HEK293 (cell line): ENCODE data around the gene GARRE1.
A peak's percentile ranks its signal among the peaks of the same experiment; 100 is the strongest.

Experiments
- CTCF ChIA-PET: fragments of 350-600 bp; formaldehyde crosslinking; extraction: SDS; loops from one replicate; lab custom pipeline; 2021; ENCODE audit warnings: antibody characterized with exemption; lab: Yijun Ruan, JAX
- POLR2A ChIA-PET: fragments of 300-600 bp; formaldehyde crosslinking; extraction: SDS; loops from one replicate; lab custom pipeline; 2020; ENCODE audit warnings: antibody characterized with exemption, inconsistent platforms; lab: Yijun Ruan, JAX
- H3K27ac ChIP-seq: fragments of 200-500 bp; sonication (Bioruptor generic); 2 replicates; pipeline ENCODE4 v1.5.1; 2014; ENCODE audit warnings: low read depth, low read length, control low read depth, inconsistent platforms; ENCODE audit errors: extremely low read depth
- H3K36me3 ChIP-seq, 2 experiments: fragments of 200-500 bp in 1 of 2; sonication (Bioruptor generic) in 1 of 2; 1 replicate in 1 of 2; 2 replicates in 1 of 2; pipeline ENCODE4 v1.5.1; 2014 to 2017; ENCODE audit warnings: inconsistent platforms in 2 of 2, low read length in 2 of 2; ENCODE audit not compliant: control insufficient read depth in 2 of 2, insufficient read depth in 1 of 2
- H3K4me1 ChIP-seq: fragments of 200-500 bp; sonication (Bioruptor generic); 2 replicates; pipeline ENCODE4 v1.5.1; 2014; ENCODE audit warnings: mild to moderate bottlenecking, low read length, inconsistent platforms; ENCODE audit not compliant: control insufficient read depth, insufficient read depth
- H3K4me3 ChIP-seq: 2 replicates; pipeline ENCODE4 v1.5.1; 2011; ENCODE audit warnings: low read depth, mild to moderate bottlenecking, control low read depth, low read length, moderate library complexity
- H3K9me3 ChIP-seq: fragments of 200-500 bp; sonication (Bioruptor generic); 2 replicates; pipeline ENCODE4 v1.5.1; 2014; ENCODE audit warnings: low read depth, low read length, inconsistent platforms; ENCODE audit not compliant: control insufficient read depth, insufficient read depth
- GFI1B ChIP-seq: fragments of 450-650 bp; formaldehyde crosslinking; IDR thresholded peaks from 2 replicates; pipeline ENCODE4 v1.5.1; 2016; ENCODE audit warnings: missing biosample characterization, missing genetic modification characterization
- GLI2 ChIP-seq: fragments of 450-650 bp; formaldehyde crosslinking; IDR thresholded peaks from 2 replicates; pipeline ENCODE4; 2017; ENCODE audit warnings: missing biosample characterization, missing genetic modification characterization, low read depth, borderline replicate concordance
- IKZF3 ChIP-seq: fragments of 450-650 bp; IDR thresholded peaks from 2 replicates; pipeline ENCODE4 v1.5.0; 2018; ENCODE audit warnings: missing biosample characterization, mild to moderate bottlenecking, missing genetic modification characterization, moderate library complexity
- KLF16 ChIP-seq: fragments of 450-650 bp; formaldehyde crosslinking; IDR thresholded peaks from 2 replicates; pipeline ENCODE4 v1.5.1; 2017; ENCODE audit warnings: missing biosample characterization, missing genetic modification characterization
- MZF1 ChIP-seq: fragments of 450-650 bp; formaldehyde crosslinking; IDR thresholded peaks from 2 replicates; pipeline ENCODE4 v1.5.1; 2017; ENCODE audit warnings: missing biosample characterization, missing genetic modification characterization, borderline replicate concordance
- OVOL3 ChIP-seq: fragments of 450-650 bp; formaldehyde crosslinking; IDR thresholded peaks from 2 replicates; pipeline ENCODE4 v1.5.1; 2016; ENCODE audit warnings: missing biosample characterization, missing genetic modification characterization
- ZBTB21 ChIP-seq: fragments of 450-650 bp; formaldehyde crosslinking; IDR thresholded peaks from 2 replicates; pipeline ENCODE4 v1.5.1; 2017; ENCODE audit warnings: missing biosample characterization, missing genetic modification characterization
- ZNF132 ChIP-seq: fragments of 450-650 bp; formaldehyde crosslinking; IDR thresholded peaks from 2 replicates; pipeline ENCODE4 v1.5.1; 2017; ENCODE audit warnings: missing biosample characterization, missing genetic modification characterization, borderline replicate concordance
- ZNF146 ChIP-seq: fragments of 450-650 bp; formaldehyde crosslinking; IDR thresholded peaks from 2 replicates; pipeline ENCODE4 v1.5.1; 2016; ENCODE audit warnings: missing biosample characterization, missing genetic modification characterization
- ZNF184 ChIP-seq: fragments of 450-650 bp; IDR thresholded peaks from 2 replicates; pipeline ENCODE4 v1.5.1; 2018; ENCODE audit warnings: missing biosample characterization, mild to moderate bottlenecking, missing genetic modification characterization
- ZNF19 ChIP-seq: fragments of 450-650 bp; formaldehyde crosslinking; IDR thresholded peaks from 2 replicates; pipeline ENCODE4; 2016; ENCODE audit warnings: missing biosample characterization, missing genetic modification characterization, low read depth
- ZNF223 ChIP-seq: fragments of 450-650 bp; formaldehyde crosslinking; IDR thresholded peaks from 2 replicates; pipeline ENCODE4 v1.5.1; 2016; ENCODE audit warnings: missing biosample characterization, missing genetic modification characterization
- ZNF302 ChIP-seq: fragments of 450-650 bp; formaldehyde crosslinking; IDR thresholded peaks from 2 replicates; pipeline ENCODE4 v1.5.1; 2016; ENCODE audit warnings: missing biosample characterization, missing genetic modification characterization, low read depth
- ZNF311 ChIP-seq: fragments of 450-650 bp; formaldehyde crosslinking; IDR thresholded peaks from 2 replicates; pipeline ENCODE4 v1.5.1; 2017; ENCODE audit warnings: missing biosample characterization, missing genetic modification characterization, borderline replicate concordance
- ZNF510 ChIP-seq: fragments of 450-650 bp; formaldehyde crosslinking; IDR thresholded peaks from 2 replicates; pipeline ENCODE4 v1.5.1; 2018; ENCODE audit warnings: mild to moderate bottlenecking, missing genetic modification characterization, missing biosample characterization; ENCODE audit not compliant: insufficient replicate concordance
- ZNF560 ChIP-seq: fragments of 450-650 bp; formaldehyde crosslinking; IDR thresholded peaks from 2 replicates; pipeline ENCODE4 v1.5.1; 2017; ENCODE audit warnings: missing biosample characterization, missing genetic modification characterization, borderline replicate concordance
- ZNF791 ChIP-seq: fragments of 450-650 bp; formaldehyde crosslinking; IDR thresholded peaks from 2 replicates; pipeline ENCODE4 v1.5.1; 2016; ENCODE audit warnings: missing biosample characterization, missing genetic modification characterization
- ZSCAN30 ChIP-seq: fragments of 450-650 bp; IDR thresholded peaks from 2 replicates; pipeline ENCODE4 v1.5.1; 2018; ENCODE audit warnings: missing biosample characterization, mild to moderate bottlenecking, missing genetic modification characterization, moderate library complexity
- TF ChIP-seq, protein P1 (sequence below): fragments of 450-650 bp; formaldehyde crosslinking; IDR thresholded peaks from 2 replicates; pipeline ENCODE4 v1.5.1; 2016; ENCODE audit warnings: missing biosample characterization, missing genetic modification characterization
- TF ChIP-seq, protein P2 (sequence below): fragments of 450-650 bp; formaldehyde crosslinking; IDR thresholded peaks from 2 replicates; pipeline ENCODE4 v1.5.1; 2017; ENCODE audit warnings: missing biosample characterization, missing genetic modification characterization
- TF ChIP-seq, protein P3 (sequence below): fragments of 450-650 bp; IDR thresholded peaks from 2 replicates; pipeline ENCODE4 v1.5.1; 2018; ENCODE audit warnings: missing biosample characterization, mild to moderate bottlenecking, missing genetic modification characterization
- TF ChIP-seq, protein P4 (sequence below): fragments of 450-650 bp; formaldehyde crosslinking; IDR thresholded peaks from 2 replicates; pipeline ENCODE4 v1.5.0; 2017; ENCODE audit warnings: missing biosample characterization, missing genetic modification characterization, borderline replicate concordance

Gene GARRE1

DNA sequence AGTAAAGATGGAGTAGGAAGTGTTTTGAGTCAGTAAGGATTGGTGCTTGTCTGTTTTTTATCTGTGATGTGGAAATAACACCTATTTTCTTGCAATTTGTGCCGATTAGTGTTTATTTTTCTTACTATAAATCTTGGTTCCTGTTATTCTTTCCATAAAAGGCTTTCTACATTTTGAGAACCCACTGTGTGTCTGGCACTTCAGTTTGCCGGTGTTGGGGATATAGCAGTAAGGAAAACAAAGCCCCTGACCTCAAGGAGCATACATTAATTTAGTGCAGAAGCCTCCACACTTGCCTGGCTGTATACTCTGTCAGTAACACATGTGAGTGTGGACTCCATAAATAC lies 35.6 kb upstream of the GARRE1 start:
- H3K27ac ChIP-seq, result peak overlapping the region; percentile 88
- no peak for TF ChIP-seq ZBTB21 (tag by site-specific recombination)
- TF ChIP-seq ZNF302 (tag by site-specific recombination), result 0 out of 2 replicates have a peak, but pooled peaks have one; percentile 2
- TF ChIP-seq, protein P1, sequence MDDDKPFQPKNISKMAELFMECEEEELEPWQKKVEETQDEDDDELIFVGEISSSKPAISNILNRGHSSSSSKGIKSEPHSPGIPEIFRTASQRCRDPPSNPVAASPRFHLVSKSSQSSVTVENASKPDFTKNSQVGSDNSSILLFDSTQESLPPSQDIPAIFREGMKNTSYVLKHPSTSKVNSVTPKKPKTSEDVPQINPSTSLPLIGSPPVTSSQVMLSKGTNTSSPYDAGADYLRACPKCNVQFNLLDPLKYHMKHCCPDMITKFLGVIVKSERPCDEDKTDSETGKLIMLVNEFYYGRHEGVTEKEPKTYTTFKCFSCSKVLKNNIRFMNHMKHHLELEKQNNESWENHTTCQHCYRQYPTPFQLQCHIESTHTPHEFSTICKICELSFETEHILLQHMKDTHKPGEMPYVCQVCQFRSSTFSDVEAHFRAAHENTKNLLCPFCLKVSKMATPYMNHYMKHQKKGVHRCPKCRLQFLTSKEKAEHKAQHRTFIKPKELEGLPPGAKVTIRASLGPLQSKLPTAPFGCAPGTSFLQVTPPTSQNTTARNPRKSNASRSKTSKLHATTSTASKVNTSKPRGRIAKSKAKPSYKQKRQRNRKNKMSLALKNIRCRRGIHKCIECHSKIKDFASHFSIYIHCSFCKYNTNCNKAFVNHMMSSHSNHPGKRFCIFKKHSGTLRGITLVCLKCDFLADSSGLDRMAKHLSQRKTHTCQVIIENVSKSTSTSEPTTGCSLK (tag by site-specific recombination), result no peak
- TF ChIP-seq ZNF184 (tag by site-specific recombination), result 0 out of 2 replicates have a peak, but pooled peaks have one; percentile 34
- peak; percentile 73 for TF ChIP-seq IKZF3
- TF ChIP-seq ZNF19 (tag by site-specific recombination), result no peak
- TF ChIP-seq ZNF510, result peak; percentile 17
- TF ChIP-seq, protein P2, sequence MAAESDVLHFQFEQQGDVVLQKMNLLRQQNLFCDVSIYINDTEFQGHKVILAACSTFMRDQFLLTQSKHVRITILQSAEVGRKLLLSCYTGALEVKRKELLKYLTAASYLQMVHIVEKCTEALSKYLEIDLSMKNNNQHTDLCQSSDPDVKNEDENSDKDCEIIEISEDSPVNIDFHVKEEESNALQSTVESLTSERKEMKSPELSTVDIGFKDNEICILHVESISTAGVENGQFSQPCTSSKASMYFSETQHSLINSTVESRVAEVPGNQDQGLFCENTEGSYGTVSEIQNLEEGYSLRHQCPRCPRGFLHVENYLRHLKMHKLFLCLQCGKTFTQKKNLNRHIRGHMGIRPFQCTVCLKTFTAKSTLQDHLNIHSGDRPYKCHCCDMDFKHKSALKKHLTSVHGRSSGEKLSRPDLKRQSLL, result no peak
- TF ChIP-seq ZSCAN30 (tag by site-specific recombination), result peak; percentile 28; the same call in 1 of the 2 replicates
- TF ChIP-seq, protein P3, sequence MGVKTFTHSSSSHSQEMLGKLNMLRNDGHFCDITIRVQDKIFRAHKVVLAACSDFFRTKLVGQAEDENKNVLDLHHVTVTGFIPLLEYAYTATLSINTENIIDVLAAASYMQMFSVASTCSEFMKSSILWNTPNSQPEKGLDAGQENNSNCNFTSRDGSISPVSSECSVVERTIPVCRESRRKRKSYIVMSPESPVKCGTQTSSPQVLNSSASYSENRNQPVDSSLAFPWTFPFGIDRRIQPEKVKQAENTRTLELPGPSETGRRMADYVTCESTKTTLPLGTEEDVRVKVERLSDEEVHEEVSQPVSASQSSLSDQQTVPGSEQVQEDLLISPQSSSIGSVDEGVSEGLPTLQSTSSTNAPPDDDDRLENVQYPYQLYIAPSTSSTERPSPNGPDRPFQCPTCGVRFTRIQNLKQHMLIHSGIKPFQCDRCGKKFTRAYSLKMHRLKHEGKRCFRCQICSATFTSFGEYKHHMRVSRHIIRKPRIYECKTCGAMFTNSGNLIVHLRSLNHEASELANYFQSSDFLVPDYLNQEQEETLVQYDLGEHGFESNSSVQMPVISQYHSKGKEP (tag by site-specific recombination), result peak; percentile 54; the same call in 1 of the 2 replicates
- TF ChIP-seq KLF16 (tag by site-specific recombination), result peak; percentile 4; the same call in 1 of the 2 replicates
- TF ChIP-seq GLI2 (tag by site-specific recombination), result 0 out of 2 replicates have a peak, but pooled peaks have one; percentile 31
- TF ChIP-seq OVOL3 (tag by site-specific recombination), result peak; percentile 16; the same call in 1 of the 2 replicates
- no peak for TF ChIP-seq ZNF223
- TF ChIP-seq ZNF146 (tag by site-specific recombination), result 0 out of 2 replicates have a peak, but pooled peaks have one; percentile 1
- TF ChIP-seq ZNF791, result no peak
- no peak for TF ChIP-seq ZNF311 (tag by site-specific recombination)
- peak; percentile 78 for TF ChIP-seq GFI1B (tag by site-specific recombination)
- TF ChIP-seq ZNF560 (tag by site-specific recombination), result no peak
- TF ChIP-seq ZNF132 (tag by site-specific recombination), result no peak
- TF ChIP-seq, protein P4, sequence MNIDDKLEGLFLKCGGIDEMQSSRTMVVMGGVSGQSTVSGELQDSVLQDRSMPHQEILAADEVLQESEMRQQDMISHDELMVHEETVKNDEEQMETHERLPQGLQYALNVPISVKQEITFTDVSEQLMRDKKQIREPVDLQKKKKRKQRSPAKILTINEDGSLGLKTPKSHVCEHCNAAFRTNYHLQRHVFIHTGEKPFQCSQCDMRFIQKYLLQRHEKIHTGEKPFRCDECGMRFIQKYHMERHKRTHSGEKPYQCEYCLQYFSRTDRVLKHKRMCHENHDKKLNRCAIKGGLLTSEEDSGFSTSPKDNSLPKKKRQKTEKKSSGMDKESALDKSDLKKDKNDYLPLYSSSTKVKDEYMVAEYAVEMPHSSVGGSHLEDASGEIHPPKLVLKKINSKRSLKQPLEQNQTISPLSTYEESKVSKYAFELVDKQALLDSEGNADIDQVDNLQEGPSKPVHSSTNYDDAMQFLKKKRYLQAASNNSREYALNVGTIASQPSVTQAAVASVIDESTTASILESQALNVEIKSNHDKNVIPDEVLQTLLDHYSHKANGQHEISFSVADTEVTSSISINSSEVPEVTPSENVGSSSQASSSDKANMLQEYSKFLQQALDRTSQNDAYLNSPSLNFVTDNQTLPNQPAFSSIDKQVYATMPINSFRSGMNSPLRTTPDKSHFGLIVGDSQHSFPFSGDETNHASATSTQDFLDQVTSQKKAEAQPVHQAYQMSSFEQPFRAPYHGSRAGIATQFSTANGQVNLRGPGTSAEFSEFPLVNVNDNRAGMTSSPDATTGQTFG, result no peak
- peak; percentile 21; the same call in 1 of the 2 replicates for TF ChIP-seq MZF1 (tag by site-specific recombination)
- TF ChIP-seq, all 188 proteins: peak for 12
- H3K4me3 ChIP-seq, result no peak overlapping the region
- ChIA-PET POLR2A (interaction anchor here (1.0 kb wide), 1 partner anchor 47 kb away, joined by 4 read pairs; the partner anchor contains the start of gene LSM14A), CTCF (interaction anchor here (0.5 to 6.8 kb wide), 26 partner anchors 9 to 441 kb away, joined by 3 to 64 read pairs (median 6); partner anchors contain the start of gene LSM14A)
- peaks cover 33% of the 10 kb centered on the region for H3K4me1 ChIP-seq
- H3K9me3 ChIP-seq, result no peaks in the 10 kb centered on the region
- H3K36me3 ChIP-seq, result peaks cover 62 to 83% of the 10 kb centered on the region in 2 experiments
